Adrenal gland (tissue), 12 donors: ENCODE data around the gene PFKFB4. TPM values are rescaled to one million over a fixed set of nuclear protein-coding genes. Genes with fewer than 3 reads are reported as not detected.
A peak's percentile ranks its signal among the peaks of the same experiment; 100 is the strongest.
"Not testable (repeated sequence)": the region's sequence is repeated elsewhere in the genome, so short reads cannot be mapped to it uniquely, and the experiment has no call there.

Experiments used
- DNase-seq, 7 donors: peaks; one replicate each; pipeline ENCODE4 v3.0.0-alpha.2; 2019 to 2020
- H3K27ac ChIP-seq, 5 donors: fragments of 200-600 bp; sonication (generic) in 4 of 5; 1 replicate in 3 of 5; 2 replicates in 2 of 5; pipeline versions ENCODE4 v1.5.1 to v1.8.0; 2016 to 2020; ENCODE audit warnings: mild to moderate bottlenecking in 1 of 5
- H3K27me3 ChIP-seq: fragments of 200-600 bp; 2 replicates; pipeline ENCODE4 v1.8.0; 2021
- H3K36me3 ChIP-seq, 2 donors: fragments of 200-600 bp; replicated peaks in 1 of 2; 1 replicate in 1 of 2; 2 replicates in 1 of 2; pipeline versions ENCODE4 v1.5.1 to v1.8.0; 2018 to 2022
- H3K4me1 ChIP-seq, 2 donors: fragments of 200-600 bp; replicated peaks in 1 of 2; 1 replicate in 1 of 2; 2 replicates in 1 of 2; pipeline versions ENCODE4 v1.5.1 to v1.8.0; 2018 to 2021
- H3K4me3 ChIP-seq, 4 donors: fragments of 200-600 bp; sonication (generic) in 3 of 4; one replicate each; pipeline ENCODE4 v1.5.1; 2016 to 2018
- H3K9me3 ChIP-seq, 3 donors: fragments of 200-600 bp; sonication (generic) in 1 of 3; replicated peaks in 1 of 3; 1 replicate in 2 of 3; 2 replicates in 1 of 3; pipeline versions ENCODE4 v1.5.1 to v1.8.0; 2016 to 2021
- CTCF ChIP-seq, 6 experiments: fragments of 450-650 bp in 4 of 6; fragments of 200-600 bp in 2 of 6; sonication (generic) in 1 of 6; IDR thresholded peaks; 1 replicate in 5 of 6; 2 replicates in 1 of 6; pipeline versions ENCODE4 v1.5.1 to v1.8.0; 2016 to 2021; ENCODE audit warnings: antibody characterized with exemption in 6 of 6, mild to moderate bottlenecking in 2 of 6, moderate library complexity in 1 of 6
- POLR2A ChIP-seq, 2 donors: fragments of 450-650 bp; IDR thresholded peaks; one replicate each; pipeline ENCODE4 v1.6.1; 2017; ENCODE audit warnings: antibody characterized with exemption in 2 of 2, mild to moderate bottlenecking in 2 of 2, moderate library complexity in 1 of 2
- WGBS, 4 donors: extraction: QIAGEN DNeasy Blood & Tissue Kit in 2 of 4; methylation state at CpG; one replicate each; pipeline versions ENCODE4 v1.1.5 to v1.1.7; 2013 to 2017; 5-methylcytosine and 5-hydroxymethylcytosine counted together
- intact Hi-C, 2 donors: fragments of 100-400 bp; cut with DNase I; formaldehyde crosslinking; loops; one replicate each; pipeline versions ENCODE4 v1.14.1 to v1.15.0; 2022 to 2023
- polyA plus RNA-seq, 3 donors: library from polyadenylated mRNA; stranded (reverse); fragments of 200-250 nt in 2 of 3; fragments of 350-450 nt in 1 of 3; fragmentation: Illumina TruSeq in 1 of 3; extraction: RNeasy Lipid Tissue Mini Kit (QIAGEN cat#74804) in 1 of 3; gene quantifications; one replicate each; pipeline ENCODE4 v1.2.3, GENCODE V29; 2013 to 2014
- total RNA-seq, 9 donors: library from RNA; depleted of rRNA in 4 of 9; stranded (reverse); fragments of >200 nt in 4 of 9; fragments of 120-200 nt in 1 of 9; fragmentation: NEBNext Ultra II Directional in 1 of 9; extraction: Animal tissue kit (Norgen Biotek cat#: 25700) in 1 of 9; gene quantifications; one replicate each; pipeline versions ENCODE4 v1.1.0 to v1.2.4, GENCODE V29; 2013 to 2023
- donor health status: healthy with polysubstance abuse.
- donor health status: Bipolar disorder and iron deficiency.
- donor health status: DM: yes; HTN: yes; CAD: no.
- donor health status: DM: no; HTN: no; CAD: no.
- donor health status: DM: no; HTN: no; CAD: no.
- donor health status: DM: yes; HTN: yes; CAD: no.

Gene PFKFB4
- total and polyA plus RNA-seq, 12 donors = 1.8 to 12.9 (median 4.5) TPM

DNA sequence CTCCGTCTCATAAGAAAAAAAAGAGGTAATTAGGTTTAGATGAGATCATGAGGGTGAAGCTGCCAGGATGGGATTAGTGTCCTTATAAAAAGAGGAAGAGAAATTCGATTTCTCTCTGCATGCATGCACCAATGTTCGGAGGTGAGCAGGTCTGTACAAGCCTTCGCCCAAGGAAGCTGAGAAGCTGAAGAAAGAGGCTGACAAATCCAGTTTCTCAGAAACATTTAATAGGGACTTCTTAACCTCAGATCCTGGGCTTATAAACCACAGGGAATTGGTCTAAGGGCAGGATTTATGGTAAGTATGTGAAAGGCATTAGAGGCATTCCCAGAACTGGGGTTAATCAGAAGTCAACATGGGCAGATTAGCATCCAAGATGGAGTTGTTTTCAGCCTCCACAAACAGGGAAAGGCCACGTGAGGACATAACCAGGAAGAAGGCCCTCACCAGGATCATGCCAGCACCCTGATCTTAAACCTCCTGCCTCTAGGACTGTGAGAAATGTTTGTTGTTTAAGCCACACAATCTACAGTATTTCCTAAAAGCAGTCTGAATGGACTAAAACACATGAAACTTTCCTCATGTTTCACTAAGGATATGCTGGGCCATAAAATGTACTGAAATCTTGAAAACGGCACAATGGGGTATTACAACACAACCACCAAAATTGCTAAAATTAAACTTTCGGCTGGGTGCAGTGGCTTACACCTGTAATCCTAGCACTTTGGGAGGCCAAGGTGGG lies 64.0 kb downstream of the PFKFB4 start:
- Histone ChIP-seq H3K36me3 (peaks cover 0 to 17% of the 10 kb centered on the region in 2 donors), H3K4me3 (no peak overlapping the region), H3K9me3 (no peaks in the 10 kb centered on the region), H3K27me3 (no peaks in the 10 kb centered on the region), H3K4me1 (peaks cover 0 to 1% of the 10 kb centered on the region in 2 donors), H3K27ac (no peak overlapping the region)
- TF ChIP-seq POLR2A (IDR thresholded peaks at IDR 0.05) = no peak
- no peak for TF ChIP-seq CTCF (IDR thresholded peaks at IDR 0.05)
- no peak for DNase-seq
- intact Hi-C loops = no loop called here
- 76 to 90% (median 79%) methylated on average over 7 of the region's 7 CpGs for WGBS, 4 donors

DNA sequence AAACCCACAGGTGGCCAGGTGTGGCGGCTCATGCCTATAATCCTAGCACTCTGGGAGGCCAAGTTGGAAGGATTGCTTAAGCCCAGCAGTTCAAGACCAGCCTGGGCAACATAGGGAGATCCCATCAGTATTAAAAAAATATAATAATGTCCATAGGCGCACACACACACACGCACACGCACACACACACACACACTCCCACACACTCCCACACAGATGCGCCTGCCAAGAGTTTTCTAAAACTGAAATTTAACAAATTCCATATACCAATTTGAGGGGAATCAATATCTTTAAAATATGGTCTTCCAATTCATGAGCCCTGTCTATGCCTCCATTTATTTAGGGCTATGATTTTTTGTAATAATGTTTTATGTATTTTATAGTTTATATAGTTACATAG lies 69.7 kb downstream of the PFKFB4 start:
- intact Hi-C loops = no loop called here
- H3K36me3 ChIP-seq = no peaks in the 10 kb centered on the region
- peak in 1 of 7 donors; percentile 4 for DNase-seq
- TF ChIP-seq CTCF (IDR thresholded peaks at IDR 0.05) (no peak), POLR2A (IDR thresholded peaks at IDR 0.05) (no peak)
- H3K9me3 ChIP-seq = no peaks in the 10 kb centered on the region
- no peak overlapping the region for H3K27ac ChIP-seq
- no peaks in the 10 kb centered on the region for H3K27me3 ChIP-seq
- peaks cover 0 to 4% of the 10 kb centered on the region in 2 donors for H3K4me1 ChIP-seq
- 92 to 98% (median 94%) methylated on average over 5 of the region's 5 CpGs for WGBS, 4 donors
- no peak overlapping the region for H3K4me3 ChIP-seq

DNA sequence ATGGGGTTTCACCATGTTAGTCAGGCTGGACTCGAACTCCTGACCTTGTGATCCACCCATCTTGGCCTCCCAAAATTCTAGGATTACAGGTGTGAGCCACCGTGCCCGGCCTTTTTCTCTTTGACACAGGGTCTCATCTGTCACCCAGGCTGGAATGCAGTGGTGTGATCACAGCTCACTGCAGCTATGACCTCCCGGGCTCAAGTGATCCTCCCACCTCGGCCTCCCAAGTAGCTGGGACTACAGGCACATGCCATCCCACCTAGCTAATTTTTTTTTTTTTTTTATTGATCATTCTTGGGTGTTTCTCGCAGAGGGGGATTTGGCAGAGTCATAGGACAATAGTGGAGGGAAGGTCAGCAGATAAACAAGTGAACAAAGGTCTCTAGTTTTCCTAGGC lies 73.8 kb downstream of the PFKFB4 start:
- H3K4me1 ChIP-seq, H3K27me3 ChIP-seq, H3K36me3 ChIP-seq, H3K9me3 ChIP-seq, H3K27ac ChIP-seq, intact Hi-C loops, H3K4me3 ChIP-seq: not testable (repeated sequence)
- DNase-seq = peak in 1 of 7 donors; percentile 10
- 86 to 94% (median 91%) methylated on average over 6 of the region's 6 CpGs for WGBS, 4 donors

GRCh38 chr3:48480891-48481290 lies 75.7 kb downstream of the PFKFB4 start:
- H3K9me3 ChIP-seq, H3K4me3 ChIP-seq, H3K27ac ChIP-seq, intact Hi-C loops, H3K36me3 ChIP-seq, H3K27me3 ChIP-seq, H3K4me1 ChIP-seq: not testable (repeated sequence)
- WGBS, 4 donors = 93 to 97% (median 95%) methylated on average over 11 of the region's 11 CpGs
- DNase-seq = peak in 1 of 7 donors; percentile 6

DNA sequence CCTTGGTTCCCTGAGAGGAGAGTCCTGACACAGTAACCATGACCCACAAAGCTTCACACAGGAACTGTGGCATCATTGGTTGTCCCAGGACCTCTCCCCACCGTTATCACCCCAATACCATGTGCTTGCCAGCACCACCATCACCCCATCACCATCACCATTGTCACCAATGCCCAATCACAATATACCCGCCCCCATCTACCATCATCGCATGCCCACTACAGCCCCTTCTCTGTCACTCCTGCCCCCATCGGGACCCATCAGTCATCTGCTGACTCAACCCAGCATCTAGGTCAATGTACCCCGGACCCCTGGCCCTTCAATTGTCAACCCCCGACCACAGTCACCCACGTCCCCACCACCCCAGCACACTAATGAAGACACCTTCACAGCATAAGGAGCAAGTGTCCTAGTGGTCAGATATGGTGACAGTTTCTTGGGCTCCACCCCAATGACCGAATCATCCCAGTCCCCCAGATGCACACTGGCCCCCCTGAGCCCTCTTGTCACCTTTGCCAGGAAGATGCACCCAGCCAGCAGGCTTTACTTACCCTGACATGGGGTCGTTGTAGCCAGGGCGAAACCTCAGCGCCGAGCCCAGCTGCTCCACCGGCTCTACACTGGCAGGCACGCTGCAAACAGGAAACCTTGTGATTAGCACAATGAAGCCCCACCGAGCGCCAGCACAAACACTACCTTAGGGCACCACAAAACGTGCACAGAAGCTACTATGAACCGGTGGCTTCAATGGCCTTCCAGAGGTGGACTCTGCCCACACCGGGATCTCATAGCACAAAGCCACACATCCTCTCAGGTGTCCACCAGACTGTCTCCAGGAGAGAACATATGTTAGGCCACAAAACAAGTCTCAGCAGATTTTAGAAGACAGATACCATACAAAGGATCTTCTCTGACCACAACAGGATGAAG lies 77.7 kb downstream of the PFKFB4 start:
- intact Hi-C loops = no loop called here
- WGBS, 4 donors = 77 to 88% (median 83%) methylated on average over 9 to 19 of the region's 19 CpGs
- H3K27me3 ChIP-seq = no peaks in the 10 kb centered on the region
- H3K4me1 ChIP-seq = peaks cover 0 to 6% of the 10 kb centered on the region in 2 donors
- H3K27ac ChIP-seq = no peak overlapping the region
- no peak overlapping the region for H3K4me3 ChIP-seq
- no peak for TF ChIP-seq POLR2A (IDR thresholded peaks at IDR 0.05)
- TF ChIP-seq CTCF (IDR thresholded peaks at IDR 0.05) = no peak
- DNase-seq = peak in 1 of 7 donors; percentile 10
- no peaks in the 10 kb centered on the region for H3K36me3 ChIP-seq
- no peaks in the 10 kb centered on the region for H3K9me3 ChIP-seq
